Measurements from ENCODE around the gene SCG5. TPM values are rescaled to one million over a fixed set of nuclear protein-coding genes. Genes with fewer than 3 reads are reported as not detected.

SCG5 gene
- total and polyA plus RNA-seq, 2 donors from 2014 or later = 1.3 to 1.6 TPM

DNA sequence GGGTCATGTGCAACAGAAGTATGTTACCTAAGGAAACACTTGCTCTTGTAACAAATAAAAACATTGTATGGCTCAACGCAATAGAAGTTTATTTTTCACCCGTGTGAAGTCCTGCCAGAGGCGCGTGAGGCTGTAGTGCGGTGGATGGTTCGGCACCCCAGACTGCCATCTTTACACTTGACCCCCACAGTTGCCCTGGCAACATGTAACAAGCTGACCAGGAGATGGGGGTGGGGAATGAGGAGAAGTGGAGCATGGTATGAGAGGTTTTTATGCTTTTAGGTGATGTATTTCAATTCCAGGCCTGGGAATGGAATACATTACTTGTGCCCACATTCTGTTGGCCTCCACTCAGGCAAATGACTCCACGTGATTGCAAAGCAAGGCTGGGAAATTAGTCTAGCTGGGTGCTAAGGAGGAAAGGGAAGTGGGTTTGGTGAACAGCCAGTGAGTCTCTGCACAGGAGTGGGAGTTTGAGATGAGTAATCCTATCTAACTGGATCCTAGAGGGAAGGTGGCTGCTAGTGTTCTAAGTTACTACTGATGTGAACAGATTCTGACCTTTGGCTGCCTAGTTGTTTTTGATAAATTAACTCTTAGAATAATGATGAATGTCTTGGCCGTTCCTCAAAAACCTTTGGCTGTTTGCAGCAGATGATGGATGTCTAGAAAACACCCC lies 42.5 kb downstream of the SCG5 start:
- intact Hi-C loops (cut with DNase I) = no loop called here
- H3K27me3 ChIP-seq (ENCODE audit: control insufficient read depth, insufficient read depth, low read length) = no peaks in the 10 kb centered on the region
- H3K9me3 ChIP-seq (ENCODE audit: control insufficient read depth in 2 of 3, insufficient read depth in 1 of 3, low read length in 3 of 3) = no peaks in the 10 kb centered on the region
- H3K4me1 ChIP-seq (ENCODE audit: control insufficient read depth in 2 of 3, insufficient read depth in 2 of 3, low read depth in 1 of 3, low read length in 3 of 3) = no peaks in the 10 kb centered on the region
- H3K4me3 ChIP-seq (ENCODE audit: low read length in 3 of 3) = no peak overlapping the region
- DNase-seq (peak in 1 of 5 donors; percentile 26), FAIRE-seq (no peak)
- no peak overlapping the region for H3K27ac ChIP-seq (ENCODE audit: low read depth in 2 of 2, low read length in 2 of 2)
- no peak overlapping the region for H3K9ac ChIP-seq (ENCODE audit: low read length in 3 of 3)
- TF ChIP-seq CTCF (IDR thresholded peaks at IDR 0.05; ENCODE audit: borderline replicate concordance, extremely low read depth, insufficient read depth) = no peak
- H3K36me3 ChIP-seq (ENCODE audit: control insufficient read depth in 2 of 3, insufficient read depth in 3 of 3, low read length in 3 of 3) = no peaks in the 10 kb centered on the region

DNA sequence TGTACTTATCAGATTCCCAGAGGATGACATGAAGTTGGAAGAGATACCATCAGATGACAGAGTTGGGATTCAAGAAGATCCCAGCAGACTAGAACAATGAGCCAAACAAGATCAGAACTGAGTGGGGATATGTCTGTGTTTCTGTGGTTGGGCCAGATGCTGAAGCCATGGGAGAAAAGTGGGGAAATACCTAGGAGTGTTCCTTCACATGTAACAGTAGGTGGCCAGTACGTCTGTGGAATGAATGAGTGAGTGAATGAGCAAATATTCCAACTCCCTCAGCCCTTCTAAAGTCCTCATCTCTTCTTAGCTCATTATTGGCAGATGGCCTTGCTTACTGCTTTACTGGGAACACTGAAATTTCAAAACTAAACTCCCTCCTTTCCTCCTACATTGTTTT lies 44.1 kb downstream of the SCG5 start:
- no peaks in the 10 kb centered on the region for H3K36me3 ChIP-seq (ENCODE audit: control insufficient read depth in 2 of 3, insufficient read depth in 3 of 3, low read length in 3 of 3)
- H3K27ac ChIP-seq (ENCODE audit: low read depth in 2 of 2, low read length in 2 of 2) = no peak overlapping the region
- no peak for TF ChIP-seq CTCF (IDR thresholded peaks at IDR 0.05; ENCODE audit: borderline replicate concordance, extremely low read depth, insufficient read depth)
- FAIRE-seq = no peak
- intact Hi-C loops (cut with DNase I) = no loop called here
- H3K4me3 ChIP-seq (ENCODE audit: low read length in 3 of 3) = no peak overlapping the region
- no peaks in the 10 kb centered on the region for H3K27me3 ChIP-seq (ENCODE audit: control insufficient read depth, insufficient read depth, low read length)
- DNase-seq = no peak
- H3K9me3 ChIP-seq (ENCODE audit: control insufficient read depth in 2 of 3, insufficient read depth in 1 of 3, low read length in 3 of 3) = no peaks in the 10 kb centered on the region
- no peak overlapping the region for H3K9ac ChIP-seq (ENCODE audit: low read length in 3 of 3)
- no peaks in the 10 kb centered on the region for H3K4me1 ChIP-seq (ENCODE audit: control insufficient read depth in 2 of 3, insufficient read depth in 2 of 3, low read depth in 1 of 3, low read length in 3 of 3)

GRCh38 chr15:32687556-32687955 lies 46.0 kb downstream of the SCG5 start:
- Histone ChIP-seq H3K27ac (ENCODE audit: low read depth in 2 of 2, low read length in 2 of 2) (no peak overlapping the region), H3K9me3 (ENCODE audit: control insufficient read depth in 2 of 3, insufficient read depth in 1 of 3, low read length in 3 of 3) (no peaks in the 10 kb centered on the region), H3K4me1 (ENCODE audit: control insufficient read depth in 2 of 3, insufficient read depth in 2 of 3, low read depth in 1 of 3, low read length in 3 of 3) (no peaks in the 10 kb centered on the region), H3K27me3 (ENCODE audit: control insufficient read depth, insufficient read depth, low read length) (no peaks in the 10 kb centered on the region), H3K36me3 (ENCODE audit: control insufficient read depth in 2 of 3, insufficient read depth in 3 of 3, low read length in 3 of 3) (no peaks in the 10 kb centered on the region), H3K9ac (ENCODE audit: low read length in 3 of 3) (no peak overlapping the region), H3K4me3 (ENCODE audit: low read length in 3 of 3) (no peak overlapping the region)
- DNase-seq (no peak), FAIRE-seq (no peak)
- intact Hi-C loops (cut with DNase I) = no loop called here
- TF ChIP-seq CTCF (IDR thresholded peaks at IDR 0.05; ENCODE audit: borderline replicate concordance, extremely low read depth, insufficient read depth) = no peak
